Suprapubic skin (tissue), 4 donors: ENCODE results near the gene SCNN1B. TPM values are rescaled to one million over a fixed set of nuclear protein-coding genes. Genes with fewer than 3 reads are reported as not detected.

Source experiments
- DNase-seq, 2 donors: peaks; one replicate each; pipeline ENCODE4 v3.0.0-alpha.2; 2019; ENCODE audit warnings: low spot score in 2 of 2
- H3K27ac ChIP-seq: fragments of 200-600 bp; sonication (generic); one replicate; pipeline ENCODE4 v1.5.1; 2019
- H3K27me3 ChIP-seq: fragments of 200-600 bp; sonication (generic); one replicate; pipeline ENCODE4 v1.5.1; 2019
- H3K36me3 ChIP-seq: fragments of 200-600 bp; sonication (generic); one replicate; pipeline ENCODE4 v1.5.1; 2019
- H3K4me1 ChIP-seq: fragments of 200-600 bp; sonication (generic); one replicate; pipeline ENCODE4 v1.5.1; 2019
- H3K4me3 ChIP-seq: fragments of 200-600 bp; sonication (generic); one replicate; pipeline ENCODE4 v1.5.1; 2019; ENCODE audit warnings: mild to moderate bottlenecking
- H3K9me3 ChIP-seq: fragments of 200-600 bp; sonication (generic); one replicate; pipeline ENCODE4 v1.5.1; 2019
- EP300 ChIP-seq: sonication (generic); formaldehyde crosslinking; IDR thresholded peaks from one replicate; pipeline ENCODE4 v1.6.1; 2017; ENCODE audit warnings: antibody characterized with exemption
- POLR2A ChIP-seq, 2 donors: fragments of 450-650 bp; IDR thresholded peaks; one replicate each; pipeline ENCODE4 v1.6.1; 2017; ENCODE audit warnings: antibody characterized with exemption in 2 of 2, mild to moderate bottlenecking in 2 of 2, moderate library complexity in 2 of 2
- POLR2AphosphoS5 ChIP-seq, 3 donors: sonication (generic); formaldehyde crosslinking; IDR thresholded peaks; one replicate each; pipeline ENCODE4 v1.6.1; 2017; ENCODE audit warnings: antibody characterized with exemption in 3 of 3
- WGBS: methylation state at CpG from one replicate; pipeline ENCODE4 v1.1.5; 2018; 5-methylcytosine and 5-hydroxymethylcytosine counted together
- total RNA-seq, 4 donors: library from RNA; depleted of rRNA; stranded (reverse); fragments of >200 nt; gene quantifications; one replicate each; pipeline ENCODE4 v1.1.0, GENCODE V29; 2016
- TF ChIP-seq, protein P1 (sequence below), 2 donors: fragments of 200-600 bp in 1 of 2; fragments of 450-650 bp in 1 of 2; sonication (generic) in 1 of 2; IDR thresholded peaks; one replicate each; pipeline ENCODE4 v1.5.1; 2016 to 2019; ENCODE audit warnings: antibody characterized with exemption in 2 of 2, mild to moderate bottlenecking in 1 of 2, moderate library complexity in 1 of 2

SCNN1B gene
- total RNA-seq, 4 donors from 2014 or later, result 36.8 to 73.6 (median 64.1) TPM

DNA sequence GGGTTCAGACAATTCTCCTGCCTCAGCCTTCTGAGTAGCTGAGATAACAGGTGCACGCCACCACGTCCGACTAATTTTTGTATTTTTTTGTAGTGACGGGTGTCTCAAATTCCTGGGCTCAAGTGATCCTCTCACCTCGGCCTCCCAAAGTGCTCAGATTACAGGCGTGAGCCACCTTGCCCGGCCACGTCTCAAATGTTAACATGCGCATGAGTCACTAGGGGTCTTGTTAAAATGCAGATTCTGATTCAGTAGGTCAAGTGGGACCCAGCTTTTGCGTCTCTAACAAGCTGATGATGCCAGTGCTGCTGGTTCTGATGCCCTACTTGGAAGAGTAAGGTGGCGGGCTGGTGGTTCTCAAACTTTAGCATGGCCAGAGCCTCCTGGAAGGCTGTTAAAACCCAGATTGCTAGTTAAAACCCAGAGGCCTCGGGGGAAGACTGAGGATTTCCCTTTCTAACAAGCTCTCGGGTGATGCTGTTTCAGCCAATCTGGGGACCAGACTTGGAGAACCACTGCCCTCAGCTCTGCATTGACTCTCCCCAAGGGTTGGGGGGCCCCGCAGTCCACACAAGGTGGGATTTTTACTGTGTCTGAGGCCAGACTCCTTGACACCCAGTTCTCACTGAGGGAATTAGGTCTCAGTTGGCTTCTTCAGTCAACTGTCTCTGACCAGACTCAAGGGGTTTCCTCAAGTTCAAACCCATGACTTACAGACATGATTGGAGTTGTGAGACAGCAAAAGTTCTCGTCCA is 17.9 kb downstream of the SCNN1B start:
- peak in 1 of 2 donors; percentile 67 for DNase-seq

DNA sequence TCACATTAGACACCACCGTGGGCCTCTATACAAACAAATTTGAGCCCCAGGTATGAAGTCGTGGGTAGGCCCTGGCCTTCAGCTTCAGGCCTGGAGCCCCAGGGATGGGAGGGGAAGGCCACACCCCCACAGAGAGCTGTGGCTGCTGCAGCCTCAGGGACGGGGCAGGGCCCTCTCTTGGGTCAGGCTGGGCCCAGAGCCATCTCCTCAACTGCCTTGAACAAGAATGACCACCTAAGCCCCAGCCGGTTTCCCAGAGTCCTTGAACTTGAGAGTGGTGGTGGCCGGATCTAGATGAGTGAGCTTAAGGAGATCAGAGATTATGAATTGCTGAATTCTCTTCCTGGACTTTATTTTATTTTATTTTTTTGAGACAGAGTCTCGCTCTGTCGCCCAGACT is 18.6 kb downstream of the SCNN1B start:
- Histone ChIP-seq H3K36me3 (no peaks in the 10 kb centered on the region), H3K27me3 (no peaks in the 10 kb centered on the region), H3K4me3 (no peak overlapping the region), H3K4me1 (peaks cover 13% of the 10 kb centered on the region), H3K27ac (no peak overlapping the region), H3K9me3 (no peaks in the 10 kb centered on the region)
- TF ChIP-seq, protein P1, sequence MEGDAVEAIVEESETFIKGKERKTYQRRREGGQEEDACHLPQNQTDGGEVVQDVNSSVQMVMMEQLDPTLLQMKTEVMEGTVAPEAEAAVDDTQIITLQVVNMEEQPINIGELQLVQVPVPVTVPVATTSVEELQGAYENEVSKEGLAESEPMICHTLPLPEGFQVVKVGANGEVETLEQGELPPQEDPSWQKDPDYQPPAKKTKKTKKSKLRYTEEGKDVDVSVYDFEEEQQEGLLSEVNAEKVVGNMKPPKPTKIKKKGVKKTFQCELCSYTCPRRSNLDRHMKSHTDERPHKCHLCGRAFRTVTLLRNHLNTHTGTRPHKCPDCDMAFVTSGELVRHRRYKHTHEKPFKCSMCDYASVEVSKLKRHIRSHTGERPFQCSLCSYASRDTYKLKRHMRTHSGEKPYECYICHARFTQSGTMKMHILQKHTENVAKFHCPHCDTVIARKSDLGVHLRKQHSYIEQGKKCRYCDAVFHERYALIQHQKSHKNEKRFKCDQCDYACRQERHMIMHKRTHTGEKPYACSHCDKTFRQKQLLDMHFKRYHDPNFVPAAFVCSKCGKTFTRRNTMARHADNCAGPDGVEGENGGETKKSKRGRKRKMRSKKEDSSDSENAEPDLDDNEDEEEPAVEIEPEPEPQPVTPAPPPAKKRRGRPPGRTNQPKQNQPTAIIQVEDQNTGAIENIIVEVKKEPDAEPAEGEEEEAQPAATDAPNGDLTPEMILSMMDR (IDR thresholded peaks at IDR 0.05), result no peak
- TF ChIP-seq POLR2AphosphoS5 (IDR thresholded peaks at IDR 0.05) (no peak), POLR2A (IDR thresholded peaks at IDR 0.05) (no peak), EP300 (no peak)
- 93% methylated on average over 4 of the region's 7 CpGs for WGBS
- peak in 1 of 2 donors; percentile 70 for DNase-seq

More for the DNA sequence above, 17.9 kb downstream of the SCNN1B start:
- H3K36me3 ChIP-seq, result no peaks in the 10 kb centered on the region
- no peaks in the 10 kb centered on the region for H3K27me3 ChIP-seq
- H3K9me3 ChIP-seq, result no peaks in the 10 kb centered on the region
- H3K4me1 ChIP-seq, result peaks cover 13% of the 10 kb centered on the region
- no peak overlapping the region for H3K27ac ChIP-seq
- H3K4me3 ChIP-seq, result no peak overlapping the region
- 93% methylated on average over 10 of the region's 15 CpGs for WGBS
- TF ChIP-seq, protein P1 (IDR thresholded peaks at IDR 0.05), result no peak
- TF ChIP-seq EP300 (no peak), POLR2AphosphoS5 (IDR thresholded peaks at IDR 0.05) (no peak), POLR2A (IDR thresholded peaks at IDR 0.05) (no peak)

DNA sequence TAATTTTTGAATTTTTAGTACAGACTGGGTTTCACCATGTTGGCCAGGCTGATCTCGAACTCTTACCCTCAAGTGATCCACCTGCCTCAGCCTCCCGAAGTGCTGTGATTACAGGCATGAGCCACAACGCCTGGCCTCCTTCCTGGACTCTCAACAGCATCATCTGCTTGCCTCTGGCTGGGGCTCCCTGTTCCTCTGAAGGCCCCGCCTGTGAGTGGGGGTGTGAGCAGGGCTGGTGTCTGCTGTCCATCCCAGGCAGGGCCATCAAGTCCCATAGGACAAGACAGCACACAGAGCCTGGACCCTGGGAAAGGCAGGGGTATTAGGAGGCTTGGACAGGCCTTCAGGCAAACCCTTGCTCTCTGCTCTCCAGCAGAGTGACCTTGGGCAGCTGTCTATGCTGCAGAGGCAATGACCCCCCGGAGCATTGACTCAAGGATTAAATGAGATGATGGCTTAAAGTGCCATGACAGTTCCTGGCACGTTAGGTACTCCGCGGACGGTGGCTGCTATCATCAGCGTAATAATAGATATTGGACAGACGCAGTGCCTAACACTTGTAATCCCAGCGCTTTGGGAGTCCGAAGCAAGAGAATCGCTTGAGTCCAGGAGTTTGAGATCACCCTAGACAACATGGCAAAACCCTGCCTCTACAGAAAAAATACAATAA is 19.2 kb downstream of the SCNN1B start:
- Histone ChIP-seq H3K36me3 (no peaks in the 10 kb centered on the region), H3K4me1 (peaks cover 13% of the 10 kb centered on the region), H3K4me3 (no peak overlapping the region), H3K27me3 (no peaks in the 10 kb centered on the region), H3K27ac (no peak overlapping the region), H3K9me3 (no peaks in the 10 kb centered on the region)
- 94% methylated on average over 14 of the region's 14 CpGs for WGBS
- TF ChIP-seq EP300 (no peak), POLR2AphosphoS5 (IDR thresholded peaks at IDR 0.05) (no peak), POLR2A (IDR thresholded peaks at IDR 0.05) (no peak)
- TF ChIP-seq, protein P1 (IDR thresholded peaks at IDR 0.05), result no peak
- peak in 1 of 2 donors; percentile 65 for DNase-seq

DNA sequence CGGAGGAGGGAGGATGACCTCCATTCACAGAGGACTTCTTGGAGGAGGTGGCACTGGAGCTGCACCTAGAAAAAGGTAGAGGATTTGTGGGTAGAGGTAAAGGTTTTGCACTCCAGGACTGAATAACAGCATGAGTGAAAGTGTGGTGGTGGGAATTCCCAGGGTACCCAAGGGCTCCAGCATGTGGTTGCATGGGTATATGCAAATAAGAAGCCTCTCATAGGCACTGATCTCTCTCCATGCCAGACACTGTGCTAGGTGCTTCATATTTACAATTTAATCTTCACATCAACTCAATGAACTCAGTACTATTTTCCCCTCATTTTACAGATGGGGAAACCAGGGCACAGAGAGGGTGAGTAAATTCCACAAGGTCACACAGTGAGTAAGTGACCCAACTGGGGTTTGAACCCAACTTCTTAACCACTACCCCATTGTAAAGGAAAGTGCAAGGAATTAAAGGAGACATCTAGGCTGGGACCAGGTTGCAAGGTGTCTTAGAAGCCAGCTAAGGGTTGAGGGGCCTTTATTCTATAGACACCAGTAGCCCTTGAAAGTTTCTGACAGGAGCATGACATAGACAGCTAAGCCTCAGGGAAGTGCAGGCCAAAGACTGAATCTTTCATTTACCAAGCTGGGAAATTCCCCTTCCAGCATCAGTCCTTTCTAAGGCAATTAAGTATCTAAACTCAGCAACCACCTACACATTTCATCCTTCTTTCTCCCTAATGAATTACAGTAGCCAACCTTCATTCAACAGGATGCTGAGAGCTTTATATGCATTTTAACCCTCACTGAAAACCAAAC is 21.3 kb downstream of the SCNN1B start:
- H3K4me1 ChIP-seq, result peaks cover 6% of the 10 kb centered on the region
- no peak overlapping the region for H3K4me3 ChIP-seq
- no peak for DNase-seq
- no peaks in the 10 kb centered on the region for H3K36me3 ChIP-seq
- no peaks in the 10 kb centered on the region for H3K9me3 ChIP-seq
- no peaks in the 10 kb centered on the region for H3K27me3 ChIP-seq
- H3K27ac ChIP-seq, result no peak overlapping the region
- TF ChIP-seq POLR2A (IDR thresholded peaks at IDR 0.05), result no peak
- no peak for TF ChIP-seq EP300
- TF ChIP-seq, protein P1 (IDR thresholded peaks at IDR 0.05), result no peak
- TF ChIP-seq POLR2AphosphoS5 (IDR thresholded peaks at IDR 0.05), result no peak
- WGBS, result 75% methylated on average over 1 of the region's 1 CpG
